OCI-LY1 (cell line): ENCODE measurements around the gene SPRY4.

Experiments
- H2AFZ ChIP-seq: fragments of 200-600 bp; sonication (generic), shearing (Covaris generic); 2 replicates; pipeline ENCODE4 v1.6.0; 2014; ENCODE audit warnings: antibody characterized with exemption, mild to moderate bottlenecking, low read length
- H3F3A ChIP-seq: fragments of 200-600 bp; sonication (generic), shearing (Covaris generic); 2 replicates; pipeline ENCODE4 v1.6.0; 2014; ENCODE audit warnings: mild to moderate bottlenecking, antibody characterized with exemption, low read length, moderate library complexity; ENCODE audit not compliant: insufficient read depth
- H3K27ac ChIP-seq: fragments of 200-600 bp; sonication (generic); 2 replicates; pipeline ENCODE4 v1.5.1; 2014; ENCODE audit warnings: low read length, mixed run types, mild to moderate bottlenecking, low read depth; ENCODE audit not compliant: poor library complexity, severe bottlenecking
- H3K27me3 ChIP-seq: fragments of 200-600 bp; sonication (generic); 2 replicates; pipeline ENCODE4 v1.6.0; 2014; ENCODE audit warnings: antibody characterized with exemption, mild to moderate bottlenecking, low read length, moderate library complexity; ENCODE audit not compliant: insufficient read depth
- H3K36me3 ChIP-seq: fragments of 200-600 bp; sonication (generic); 2 replicates; pipeline ENCODE4 v1.6.1; 2014; ENCODE audit warnings: mild to moderate bottlenecking, antibody characterized with exemption, low read length, moderate library complexity, mixed read lengths; ENCODE audit not compliant: insufficient read depth
- H3K4me1 ChIP-seq: fragments of 200-600 bp; sonication (generic); 2 replicates; pipeline ENCODE4 v1.5.1; 2014; ENCODE audit warnings: mild to moderate bottlenecking, low read length, moderate library complexity; ENCODE audit not compliant: insufficient read depth, severe bottlenecking
- H3K4me2 ChIP-seq: fragments of 200-600 bp; sonication (generic), shearing (Covaris generic); 2 replicates; pipeline ENCODE4 v1.6.1; 2014; ENCODE audit warnings: low read length
- H3K4me3 ChIP-seq: fragments of 200-600 bp; sonication (generic); 2 replicates; pipeline ENCODE4 v1.5.1; 2014; ENCODE audit warnings: low read length, low read depth, mild to moderate bottlenecking, mixed read lengths; ENCODE audit not compliant: poor library complexity, severe bottlenecking
- H3K79me2 ChIP-seq: fragments of 200-600 bp; shearing (Covaris generic); 2 replicates; pipeline ENCODE4 v1.6.1; 2016; ENCODE audit warnings: mixed run types, low read length, mixed read lengths; ENCODE audit not compliant: insufficient read depth
- H3K9ac ChIP-seq: fragments of 200-600 bp; sonication (generic), shearing (Covaris generic); 2 replicates; pipeline ENCODE4 v1.6.1; 2014; ENCODE audit warnings: mild to moderate bottlenecking, low read length, mixed read lengths
- H3K9me2 ChIP-seq: fragments of 200-600 bp; sonication (generic), shearing (Covaris generic); 2 replicates; pipeline ENCODE4 v1.6.1; 2014; ENCODE audit warnings: low read depth, mild to moderate bottlenecking, low read length, mixed read lengths
- H3K9me3 ChIP-seq: fragments of 200-600 bp; shearing (Covaris generic); 2 replicates; pipeline ENCODE4 v1.6.1; 2014; ENCODE audit warnings: low read length, mixed read lengths
- H4K20me1 ChIP-seq: fragments of 200-600 bp; sonication (generic), shearing (Covaris generic); 2 replicates; pipeline ENCODE4 v1.6.0; 2016; ENCODE audit warnings: mild to moderate bottlenecking, low read length; ENCODE audit not compliant: insufficient read depth
- CTCF ChIP-seq: fragments of 200-600 bp; sonication (generic), shearing (Covaris generic); IDR thresholded peaks from 2 replicates; pipeline ENCODE4 v1.5.1; 2017; ENCODE audit warnings: mild to moderate bottlenecking, antibody characterized with exemption, low read length, moderate library complexity, mixed read lengths
- EZH2 ChIP-seq: fragments of 200-600 bp; sonication (generic), shearing (Covaris generic); IDR thresholded peaks from 2 replicates; pipeline ENCODE4 v1.8.0; 2017; ENCODE audit warnings: borderline replicate concordance, mixed run types, mild to moderate bottlenecking, antibody characterized with exemption, low read length, moderate library complexity, mixed read lengths

Gene SPRY4

GRCh38 chr5:142290577-142291299 is 34.1 kb downstream of the SPRY4 start:
- TF ChIP-seq CTCF (no peak), EZH2 (no peak)
- Histone ChIP-seq H2AFZ (no peak overlapping the region), H3K9ac (no peak overlapping the region), H3K36me3 (no peaks in the 10 kb centered on the region), H3K79me2 (no peaks in the 10 kb centered on the region), H3F3A (no peaks in the 10 kb centered on the region), H3K9me3 (no peaks in the 10 kb centered on the region), H3K4me2 (no peak overlapping the region), H3K4me1 (no peaks in the 10 kb centered on the region), H3K27ac (no peak overlapping the region), H3K4me3 (no peak overlapping the region), H4K20me1 (no peaks in the 10 kb centered on the region), H3K27me3 (no peaks in the 10 kb centered on the region), H3K9me2 (no peaks in the 10 kb centered on the region)

GRCh38 chr5:142289708-142290576 is 34.9 kb downstream of the SPRY4 start:
- TF ChIP-seq CTCF, result no peak
- no peak for TF ChIP-seq EZH2
- Histone ChIP-seq H2AFZ (no peak overlapping the region), H3K9me2 (no peaks in the 10 kb centered on the region), H4K20me1 (no peaks in the 10 kb centered on the region), H3F3A (no peaks in the 10 kb centered on the region), H3K27ac (no peak overlapping the region), H3K79me2 (no peaks in the 10 kb centered on the region), H3K36me3 (no peaks in the 10 kb centered on the region), H3K4me2 (no peak overlapping the region), H3K27me3 (no peaks in the 10 kb centered on the region), H3K4me1 (no peaks in the 10 kb centered on the region), H3K4me3 (no peak overlapping the region), H3K9ac (no peak overlapping the region), H3K9me3 (no peaks in the 10 kb centered on the region)

- H2AFZ ChIP-seq, result no peak overlapping the region
- no peaks in the 10 kb centered on the region for H3K79me2 ChIP-seq
- TF ChIP-seq EZH2, result no peak
- TF ChIP-seq CTCF, result no peak
- H3K27me3 ChIP-seq, result no peaks in the 10 kb centered on the region
- no peaks in the 10 kb centered on the region for H3K36me3 ChIP-seq
- no peaks in the 10 kb centered on the region for H3K9me3 ChIP-seq
- no peak overlapping the region for H3K4me3 ChIP-seq
- H3K27ac ChIP-seq, result no peak overlapping the region
- H3K4me2 ChIP-seq, result no peak overlapping the region
- H3K9ac ChIP-seq, result no peak overlapping the region
- H3K9me2 ChIP-seq, result no peaks in the 10 kb centered on the region
- no peaks in the 10 kb centered on the region for H3F3A ChIP-seq
- no peaks in the 10 kb centered on the region for H3K4me1 ChIP-seq
- H4K20me1 ChIP-seq, result no peaks in the 10 kb centered on the region
Measured at GRCh38 chr5:142287973-142288313, 36.9 kb downstream of the SPRY4 start.
